Testis (tissue), 2 donors: ENCODE results near the gene SCN3A.

Experiments used
- POLR2A ChIP-seq: fragments of 450-650 bp; IDR thresholded peaks from one replicate; pipeline ENCODE4 v1.6.1; 2017; ENCODE audit warnings: antibody characterized with exemption, mild to moderate bottlenecking, moderate library complexity
- TF ChIP-seq, protein P1 (sequence below), 3 experiments: fragments of 450-650 bp in 2 of 3; fragments of 200-600 bp in 1 of 3; sonication (generic) in 1 of 3; IDR thresholded peaks; one replicate each; pipeline ENCODE4 v1.5.1; 2016 to 2019; ENCODE audit warnings: antibody characterized with exemption in 3 of 3, mild to moderate bottlenecking in 2 of 3, moderate library complexity in 1 of 3

DNA sequence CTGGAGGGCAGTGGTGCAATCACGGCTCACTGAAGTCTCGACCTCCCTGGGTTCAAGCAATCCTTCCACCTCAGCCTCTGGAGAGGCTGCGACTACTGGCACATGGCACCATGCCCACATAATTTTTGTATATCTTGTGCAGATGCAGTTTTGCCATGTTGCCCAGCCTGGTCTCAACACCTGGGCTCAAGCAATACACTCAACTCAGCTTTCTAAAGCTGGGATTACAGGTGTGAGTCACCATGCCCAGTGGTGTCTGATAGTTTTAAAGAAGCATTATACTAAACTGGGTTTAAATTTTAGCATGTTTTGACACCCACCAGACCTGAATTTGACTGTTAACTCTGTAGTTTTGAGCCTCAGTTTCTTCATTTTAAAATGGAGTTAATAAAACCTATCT is 139.1 kb downstream of the SCN3A start:
- TF ChIP-seq, protein P1, sequence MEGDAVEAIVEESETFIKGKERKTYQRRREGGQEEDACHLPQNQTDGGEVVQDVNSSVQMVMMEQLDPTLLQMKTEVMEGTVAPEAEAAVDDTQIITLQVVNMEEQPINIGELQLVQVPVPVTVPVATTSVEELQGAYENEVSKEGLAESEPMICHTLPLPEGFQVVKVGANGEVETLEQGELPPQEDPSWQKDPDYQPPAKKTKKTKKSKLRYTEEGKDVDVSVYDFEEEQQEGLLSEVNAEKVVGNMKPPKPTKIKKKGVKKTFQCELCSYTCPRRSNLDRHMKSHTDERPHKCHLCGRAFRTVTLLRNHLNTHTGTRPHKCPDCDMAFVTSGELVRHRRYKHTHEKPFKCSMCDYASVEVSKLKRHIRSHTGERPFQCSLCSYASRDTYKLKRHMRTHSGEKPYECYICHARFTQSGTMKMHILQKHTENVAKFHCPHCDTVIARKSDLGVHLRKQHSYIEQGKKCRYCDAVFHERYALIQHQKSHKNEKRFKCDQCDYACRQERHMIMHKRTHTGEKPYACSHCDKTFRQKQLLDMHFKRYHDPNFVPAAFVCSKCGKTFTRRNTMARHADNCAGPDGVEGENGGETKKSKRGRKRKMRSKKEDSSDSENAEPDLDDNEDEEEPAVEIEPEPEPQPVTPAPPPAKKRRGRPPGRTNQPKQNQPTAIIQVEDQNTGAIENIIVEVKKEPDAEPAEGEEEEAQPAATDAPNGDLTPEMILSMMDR (IDR thresholded peaks at IDR 0.05) = no peak
- TF ChIP-seq POLR2A = no peak
